ENCODE data around the gene OR7G2. TPM values are rescaled to one million over a fixed set of nuclear protein-coding genes. Genes with fewer than 3 reads are reported as not detected.

Gene OR7G2
- total and polyA plus RNA-seq, 2 donors (not counting 3 experiments of a cell fraction or from before 2014, with no cell fraction given): not detected

- no peak for TF ChIP-seq EZH2 (IDR thresholded peaks at IDR 0.05; ENCODE audit: borderline replicate concordance, low read depth, low read length, severe bottlenecking)
- no peak for TF ChIP-seq CTCF (IDR thresholded peaks at IDR 0.05; ENCODE audit: extremely low read depth in 1 of 2, insufficient read depth in 1 of 2, low read depth in 1 of 2, low read length in 2 of 2)
- TF ChIP-seq JUN (IDR thresholded peaks at IDR 0.05; ENCODE audit: borderline replicate concordance, insufficient read depth, insufficient read length, low read depth): peak; percentile 92
- TF ChIP-seq POLR2A (IDR thresholded peaks at IDR 0.05; ENCODE audit: low read depth, low read length): no peak
- peak; percentile 54 for TF ChIP-seq GATA2 (IDR thresholded peaks at IDR 0.05; ENCODE audit: insufficient read depth, insufficient read length, low read depth, low read length)
- TF ChIP-seq MAX (IDR thresholded peaks at IDR 0.05; ENCODE audit: insufficient read depth, insufficient read length): no peak
- peak; percentile 93 for TF ChIP-seq FOS (IDR thresholded peaks at IDR 0.05; ENCODE audit: borderline replicate concordance, insufficient read depth, low read length)
- TF ChIP-seq POLR2AphosphoS5 (IDR thresholded peaks at IDR 0.05; ENCODE audit: insufficient read depth, low read depth, low read length): peak; percentile 65
- TF ChIP-seq MYC (IDR thresholded peaks at IDR 0.05; ENCODE audit: low read depth, low read length): no peak
- BruUV-seq (replicated peaks): no TSS peak
- FAIRE-seq (peak; percentile 97), DNase-seq (ENCODE audit: low read depth, low spot score) (peak; percentile 94)
- peak overlapping the region; percentile 31 for H3K9ac ChIP-seq (replicated peaks; ENCODE audit: extremely low read depth, insufficient read depth, low read length)
- H3K4me3 ChIP-seq (replicated peaks in 1 of 3; ENCODE audit: insufficient read depth in 1 of 3, low read depth in 1 of 3, low read length in 3 of 3): no peak overlapping the region
- peak overlapping the region; percentile 13 for H3K4me2 ChIP-seq (ENCODE audit: insufficient read depth, low read length)
- H3K9me1 ChIP-seq (replicated peaks; ENCODE audit: control insufficient read depth, extremely low read depth, insufficient read depth, low read length): no peaks in the 10 kb centered on the region
- no peaks in the 10 kb centered on the region for H3K27me3 ChIP-seq (ENCODE audit: control insufficient read depth in 2 of 2, insufficient read depth in 2 of 2, low read length in 2 of 2)
- POLR2A ChIA-PET: no interaction called here
- no peaks in the 10 kb centered on the region for H4K20me1 ChIP-seq (replicated peaks; ENCODE audit: control insufficient read depth, extremely low read depth, insufficient read depth, low read length)
- peaks cover 5% of the 10 kb centered on the region for H3K4me1 ChIP-seq (ENCODE audit: control insufficient read depth, extremely low read depth, insufficient read depth, low read length)
- CTCF ChIA-PET: interaction anchor here (1.0 to 1.5 kb wide), 3 partner anchors 421 to 494 kb away, joined by 5 to 6 read pairs (median 6); no protein-coding TSS in a partner anchor
- peak overlapping the region; percentile 29 for H3K27ac ChIP-seq (ENCODE audit: insufficient read depth, low read depth, low read length)
- dilution Hi-C loops (cut with MboI; ENCODE audit: extremely low pct_ligation_motif_present, low sequenced_read_pairs): no loop called here
- peak overlapping the region; percentile 70 for H2AFZ ChIP-seq (ENCODE audit: low read depth, low read length)
- H3K79me2 ChIP-seq (ENCODE audit: control insufficient read depth, insufficient read depth, low read length): no peaks in the 10 kb centered on the region
- no peaks in the 10 kb centered on the region for H3K9me3 ChIP-seq (replicated peaks; ENCODE audit: control insufficient read depth, insufficient read depth, low read length)
- H3K36me3 ChIP-seq (ENCODE audit: control insufficient read depth in 2 of 2, extremely low read depth in 1 of 2, insufficient read depth in 2 of 2, low read length in 2 of 2): no peaks in the 10 kb centered on the region
- intact Hi-C loops (cut with micrococcal nuclease): loop anchor here (1.0 kb wide), 2 partner anchors 53 to 421 kb away; no protein-coding TSS in a partner anchor
These were observed 32.0 kb downstream of the OR7G2 start for GRCh38 chr19:9075064-9075949.
